ENCODE data around the gene CDKN1C. TPM values are rescaled to one million over a fixed set of nuclear protein-coding genes. Genes with fewer than 3 reads are reported as not detected.
A peak's percentile ranks its signal among the peaks of the same experiment; 100 is the strongest.
"Not testable (repeated sequence)": the region's sequence is repeated elsewhere in the genome, so short reads cannot be mapped to it uniquely, and the experiment has no call there.

The CDKN1C gene
- total RNA-seq, 1 donor from 2014 or later, result 37.7 TPM

DNA sequence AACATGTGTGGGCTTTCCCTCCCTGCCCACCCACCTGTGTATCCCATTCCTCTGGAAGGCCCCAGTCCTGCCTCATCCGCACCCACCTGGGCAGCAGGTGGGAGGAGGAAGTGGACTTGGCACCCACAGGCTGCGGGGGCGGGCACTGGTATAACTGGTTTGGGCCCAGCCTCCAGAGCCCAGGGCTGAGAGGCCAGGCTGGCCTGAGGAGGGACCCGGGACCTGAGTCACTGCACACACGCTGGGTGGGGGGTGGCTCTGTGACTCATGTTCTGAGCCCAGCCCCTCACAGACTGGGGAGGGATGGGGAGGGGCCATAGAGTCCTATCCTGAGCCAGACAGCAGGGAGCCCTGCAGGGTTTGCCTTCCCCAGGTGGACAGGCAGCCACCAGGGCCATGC, 26.9 kb upstream of the CDKN1C start:
- DNase-seq, result no peak
- intact Hi-C loops (cut with DNase I), result no loop called here
- ATAC-seq (ENCODE audit: poor library complexity), result peak; percentile 12

DNA sequence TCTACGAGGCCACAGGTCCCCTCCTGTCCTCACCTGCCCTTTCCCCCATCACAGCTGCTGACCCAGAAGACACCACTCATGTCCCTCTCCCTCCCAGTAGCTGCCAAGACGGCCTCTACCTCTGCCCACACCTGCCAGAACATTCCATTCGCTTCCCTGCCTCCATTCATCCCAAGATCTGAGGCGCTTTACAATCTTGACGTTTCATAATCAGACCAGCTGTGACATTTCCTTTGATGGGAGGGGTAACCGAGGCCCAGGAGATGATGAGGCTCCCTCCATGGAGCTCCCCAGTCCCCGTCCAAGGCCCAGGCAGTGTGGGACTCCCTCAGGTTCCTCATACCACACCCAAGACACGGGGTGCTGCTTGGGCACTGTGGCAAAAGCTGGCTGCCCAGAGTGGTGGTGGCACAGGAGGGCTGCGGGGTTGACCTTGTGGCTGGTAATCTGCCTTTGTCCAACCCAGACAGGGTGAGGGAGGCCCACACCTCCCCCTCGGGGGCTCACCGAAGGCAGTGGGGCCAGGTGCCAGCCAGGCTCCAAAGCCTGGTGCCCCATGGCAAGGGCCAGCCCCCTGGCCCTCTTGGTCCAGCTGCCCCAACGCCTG, 26.3 kb upstream of the CDKN1C start:
- DNase-seq (no peak), ATAC-seq (ENCODE audit: poor library complexity) (no peak)
- intact Hi-C loops (cut with DNase I), result no loop called here

DNA sequence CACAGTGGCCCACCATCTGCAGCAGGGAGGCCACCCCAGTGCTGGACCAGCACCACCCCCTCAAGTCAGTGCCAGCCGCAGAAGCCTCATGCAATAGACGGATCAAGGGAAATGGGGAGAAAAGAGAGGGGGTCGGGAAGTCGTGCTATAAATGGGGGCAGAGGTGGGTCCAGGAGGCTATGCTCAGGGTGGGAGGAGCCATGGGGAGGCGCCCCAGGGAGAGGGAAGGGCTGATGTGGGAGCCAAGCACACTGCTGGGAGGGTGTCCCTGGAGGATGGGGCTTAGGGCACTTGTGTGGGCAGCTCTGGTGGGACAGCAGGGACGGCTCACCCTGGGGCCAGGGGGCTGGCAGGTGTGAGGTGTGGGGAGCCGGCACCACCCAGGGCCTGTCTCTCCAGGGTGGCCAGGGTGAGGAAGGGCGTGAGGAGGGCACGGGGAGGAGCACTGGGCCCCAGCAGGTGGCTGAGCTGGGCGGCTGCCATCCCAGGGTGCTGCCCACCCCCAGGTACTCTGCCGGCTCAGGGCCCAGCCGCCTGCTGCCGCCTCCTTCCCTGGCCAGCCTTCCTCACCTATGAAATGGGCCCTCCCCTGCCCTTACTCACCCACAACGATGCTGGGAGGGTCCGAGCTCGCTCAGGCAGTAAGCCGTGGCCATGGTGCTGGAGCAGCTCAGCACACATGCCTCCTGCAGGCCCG, 25.7 kb upstream of the CDKN1C start:
- no peak for ATAC-seq (ENCODE audit: poor library complexity)
- intact Hi-C loops (cut with DNase I), result no loop called here
- DNase-seq, result no peak

DNA sequence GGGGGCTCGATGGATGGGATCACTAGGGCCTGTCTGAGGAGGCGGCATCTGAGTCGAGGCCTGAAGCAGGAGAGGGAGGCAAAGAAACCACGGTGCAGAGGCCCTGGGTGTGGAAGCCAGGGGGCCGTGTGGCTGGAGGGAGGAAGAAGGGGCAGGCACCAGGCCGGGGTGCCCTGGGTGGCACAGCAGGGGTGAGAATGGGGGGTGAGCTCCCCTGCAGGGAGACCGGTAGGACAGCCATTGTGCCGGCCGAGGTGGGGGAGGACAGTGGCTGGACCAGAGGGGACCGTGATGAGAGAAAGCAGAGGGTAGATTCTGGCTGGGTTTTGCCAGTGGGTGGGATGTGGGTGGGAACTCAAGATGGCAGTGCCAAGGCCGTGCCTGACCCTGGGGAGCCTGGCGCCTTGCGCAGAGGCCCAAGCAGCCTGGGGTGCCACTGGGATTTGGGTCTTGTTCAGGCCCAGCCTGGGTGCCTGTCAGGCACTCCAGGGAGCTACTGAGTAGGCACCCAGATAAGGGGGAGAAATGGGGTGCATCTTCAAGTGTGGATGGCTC, 24.9 kb upstream of the CDKN1C start:
- ATAC-seq (ENCODE audit: poor library complexity) (no peak), DNase-seq (no peak)
- intact Hi-C loops (cut with DNase I), result no loop called here

DNA sequence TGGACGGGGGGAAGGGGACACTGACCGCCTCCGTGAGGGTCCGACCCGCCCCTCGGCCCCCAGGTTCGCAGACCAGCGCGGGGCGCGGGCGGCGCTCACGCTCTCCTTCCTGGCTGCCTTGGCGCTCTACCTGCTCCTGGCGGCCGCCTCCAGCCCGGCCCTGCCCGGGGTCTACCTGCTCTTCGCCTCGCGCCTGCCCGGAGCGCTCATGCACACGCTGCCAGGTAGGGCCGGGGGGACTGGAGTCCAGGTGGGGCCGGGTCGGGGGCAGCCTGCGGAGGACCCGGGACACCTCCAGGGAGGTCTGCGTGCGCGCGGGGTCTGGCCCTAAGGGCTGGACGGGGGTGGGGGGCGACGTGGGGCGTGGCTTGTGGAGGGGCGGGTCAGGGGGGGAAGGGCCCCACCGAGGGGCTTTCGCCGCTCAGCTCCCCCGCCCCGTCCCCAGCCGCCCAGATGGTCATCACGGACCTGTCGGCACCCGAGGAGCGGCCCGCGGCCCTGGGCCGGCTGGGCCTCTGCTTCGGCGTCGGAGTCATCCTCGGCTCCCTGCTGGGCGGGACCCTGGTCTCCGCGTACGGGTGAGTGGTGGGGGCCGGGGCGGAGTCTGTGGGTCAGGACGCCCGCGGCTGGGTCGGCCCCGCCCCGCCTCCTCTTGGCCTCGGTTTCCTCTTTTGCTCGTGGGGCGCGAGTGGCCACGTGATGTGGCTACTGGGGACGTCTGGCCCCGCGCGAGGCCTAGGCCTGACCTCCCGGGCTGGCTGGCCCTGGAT, 23.7 kb upstream of the CDKN1C start:
- intact Hi-C loops (cut with DNase I), result no loop called here
- ATAC-seq (ENCODE audit: poor library complexity), result no peak
- peak; percentile 62 for DNase-seq

DNA sequence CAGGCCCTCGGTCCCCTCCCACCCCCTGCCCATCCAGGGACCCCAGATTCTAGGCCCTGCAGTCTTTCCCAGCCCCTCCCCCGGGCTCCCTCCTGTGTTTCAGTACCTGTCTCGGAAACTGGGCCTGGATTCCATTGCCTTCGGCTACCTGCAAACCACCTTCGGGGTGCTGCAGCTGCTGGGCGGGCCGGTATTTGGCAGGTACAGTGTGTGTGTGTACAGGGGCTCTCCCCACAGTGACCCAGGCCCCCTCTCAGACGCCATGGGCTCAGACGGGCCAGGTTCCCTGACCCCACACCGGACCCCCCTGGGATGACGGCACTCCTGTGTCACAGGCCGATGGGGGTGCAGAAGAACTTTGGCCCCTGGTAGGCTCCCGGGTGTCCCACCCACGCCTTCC, 22.6 kb upstream of the CDKN1C start:
- DNase-seq, result no peak
- intact Hi-C loops (cut with DNase I), result no loop called here
- ATAC-seq (ENCODE audit: poor library complexity), result no peak

DNA sequence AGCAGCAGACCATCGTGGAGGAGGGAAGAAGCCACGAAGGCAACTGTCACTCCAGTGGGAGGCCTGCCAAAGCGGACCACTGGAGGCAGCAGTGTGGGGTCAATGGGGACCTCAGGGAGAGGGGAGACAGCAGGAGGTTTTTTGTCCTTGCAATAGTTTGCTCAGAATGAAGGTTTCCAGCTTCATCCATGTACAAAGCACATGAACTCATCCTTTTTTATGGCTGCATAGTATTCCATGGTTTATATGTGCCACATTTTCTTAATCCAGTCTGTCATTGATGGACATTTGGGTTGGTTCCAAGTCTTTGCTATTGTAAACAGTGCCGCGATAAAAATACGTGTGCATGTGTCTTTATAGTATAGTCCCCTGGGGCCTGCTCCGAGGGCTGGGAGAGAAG, 19.7 kb upstream of the CDKN1C start:
- intact Hi-C loops (cut with DNase I); DNase-seq; ATAC-seq (ENCODE audit: poor library complexity): not testable (repeated sequence)

DNA sequence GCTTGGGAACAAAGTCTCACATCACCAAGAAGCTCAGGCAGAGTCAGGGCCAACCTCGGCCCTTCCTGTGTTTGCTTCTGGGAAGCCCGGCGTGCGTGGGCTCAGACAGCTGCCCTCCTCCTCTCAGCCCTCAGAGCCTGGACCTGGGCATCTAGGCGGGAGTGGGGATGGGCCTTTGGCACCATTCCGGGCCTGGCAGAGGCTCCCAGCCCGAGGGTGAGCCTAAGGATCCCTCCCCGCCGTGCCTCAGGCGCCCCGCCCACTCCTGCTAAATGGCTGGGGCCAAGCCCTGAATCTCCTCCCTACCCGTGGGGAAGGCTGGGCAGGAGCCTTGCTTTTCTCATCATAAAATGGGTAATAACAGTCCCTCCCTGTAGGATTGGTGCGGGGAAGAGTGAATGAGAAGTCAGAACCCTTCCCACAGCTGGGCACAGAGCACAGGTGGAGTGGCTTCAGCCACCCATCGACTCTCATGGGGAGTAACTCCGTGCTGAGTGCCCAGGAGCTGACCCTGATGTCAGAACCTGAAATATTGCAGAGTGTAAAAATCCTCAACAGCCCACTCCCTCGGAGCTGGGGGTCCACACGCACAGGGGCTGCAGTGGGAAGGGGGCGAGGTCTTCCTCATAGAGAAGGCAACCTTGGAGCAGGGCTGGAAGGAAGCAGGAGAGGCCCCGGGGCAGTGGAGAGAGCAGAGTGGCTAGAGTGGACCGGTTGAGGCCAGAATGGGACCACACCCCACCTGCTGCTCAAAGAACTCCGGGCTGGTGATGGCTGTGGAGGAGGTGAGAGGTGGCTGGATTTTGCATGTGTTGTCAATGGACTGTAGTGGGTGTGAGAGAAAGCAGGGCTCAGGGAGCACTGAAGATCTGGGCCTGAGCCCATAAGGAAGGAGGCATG, 18.8 kb upstream of the CDKN1C start:
- DNase-seq, result no peak
- intact Hi-C loops (cut with DNase I), result no loop called here
- no peak for ATAC-seq (ENCODE audit: poor library complexity)

DNA sequence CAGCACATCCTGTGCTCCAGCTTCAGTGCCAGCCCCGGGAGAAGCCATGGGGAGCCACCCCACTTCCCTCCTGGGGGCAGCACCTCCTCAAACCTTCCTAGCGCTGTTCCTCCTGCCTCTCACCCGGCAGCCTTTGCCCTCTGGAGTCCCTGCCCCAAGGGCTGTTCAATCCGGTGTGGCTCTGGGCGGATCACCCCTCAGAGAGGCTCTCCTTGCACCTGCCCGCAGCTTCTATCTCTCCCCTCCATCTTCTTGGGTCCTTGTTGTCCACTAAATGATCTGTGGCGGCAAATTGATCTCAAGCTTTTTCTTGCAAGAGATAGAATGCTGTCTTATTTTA, 18.1 kb upstream of the CDKN1C start:
- DNase-seq, result no peak
- no peak for ATAC-seq (ENCODE audit: poor library complexity)
- intact Hi-C loops (cut with DNase I), result no loop called here

DNA sequence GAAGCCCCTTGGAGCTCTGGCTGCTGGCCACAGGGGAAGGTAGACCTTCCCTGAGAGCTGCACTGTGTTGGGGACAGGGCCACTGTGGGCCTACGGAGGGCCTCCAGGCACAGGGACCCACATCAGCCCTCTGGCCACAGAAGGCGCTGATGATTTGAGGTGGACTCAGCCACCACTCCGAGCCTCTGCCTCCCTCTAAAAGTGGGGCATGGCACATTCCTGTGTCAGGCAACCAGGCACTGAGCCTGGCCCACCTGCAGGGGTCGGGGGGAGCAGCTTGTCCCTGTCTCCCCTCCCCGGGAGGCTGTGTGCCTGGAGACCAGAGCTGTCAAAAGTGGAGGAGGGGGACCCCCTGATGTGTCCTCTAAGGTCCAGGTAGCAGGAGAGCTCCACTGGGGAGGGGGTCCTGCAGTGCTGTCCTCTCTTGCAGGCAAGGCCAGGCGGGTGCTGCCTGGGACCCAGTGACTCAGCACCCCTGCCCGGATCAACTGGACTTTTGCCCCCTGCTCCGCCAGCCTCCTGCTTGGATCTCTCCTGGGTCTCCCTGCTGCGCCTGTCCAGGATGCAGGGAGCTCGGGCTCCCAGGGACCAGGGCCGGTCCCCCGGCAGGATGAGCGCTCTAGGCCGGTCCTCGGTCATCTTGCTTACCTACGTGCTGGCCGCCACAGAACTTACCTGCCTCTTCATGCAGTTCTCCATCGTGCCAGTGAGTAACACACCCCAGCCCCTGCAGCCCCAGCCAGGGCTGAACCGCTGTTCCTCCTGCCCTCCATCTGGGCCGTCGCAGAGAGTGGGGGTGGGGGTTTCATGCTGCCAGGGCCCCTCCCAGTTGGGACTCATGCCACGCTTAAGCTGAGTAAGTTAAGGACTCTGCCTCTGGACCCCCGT, 17.5 kb upstream of the CDKN1C start:
- ATAC-seq (ENCODE audit: poor library complexity) (no peak), DNase-seq (no peak)
- intact Hi-C loops (cut with DNase I), result no loop called here

DNA sequence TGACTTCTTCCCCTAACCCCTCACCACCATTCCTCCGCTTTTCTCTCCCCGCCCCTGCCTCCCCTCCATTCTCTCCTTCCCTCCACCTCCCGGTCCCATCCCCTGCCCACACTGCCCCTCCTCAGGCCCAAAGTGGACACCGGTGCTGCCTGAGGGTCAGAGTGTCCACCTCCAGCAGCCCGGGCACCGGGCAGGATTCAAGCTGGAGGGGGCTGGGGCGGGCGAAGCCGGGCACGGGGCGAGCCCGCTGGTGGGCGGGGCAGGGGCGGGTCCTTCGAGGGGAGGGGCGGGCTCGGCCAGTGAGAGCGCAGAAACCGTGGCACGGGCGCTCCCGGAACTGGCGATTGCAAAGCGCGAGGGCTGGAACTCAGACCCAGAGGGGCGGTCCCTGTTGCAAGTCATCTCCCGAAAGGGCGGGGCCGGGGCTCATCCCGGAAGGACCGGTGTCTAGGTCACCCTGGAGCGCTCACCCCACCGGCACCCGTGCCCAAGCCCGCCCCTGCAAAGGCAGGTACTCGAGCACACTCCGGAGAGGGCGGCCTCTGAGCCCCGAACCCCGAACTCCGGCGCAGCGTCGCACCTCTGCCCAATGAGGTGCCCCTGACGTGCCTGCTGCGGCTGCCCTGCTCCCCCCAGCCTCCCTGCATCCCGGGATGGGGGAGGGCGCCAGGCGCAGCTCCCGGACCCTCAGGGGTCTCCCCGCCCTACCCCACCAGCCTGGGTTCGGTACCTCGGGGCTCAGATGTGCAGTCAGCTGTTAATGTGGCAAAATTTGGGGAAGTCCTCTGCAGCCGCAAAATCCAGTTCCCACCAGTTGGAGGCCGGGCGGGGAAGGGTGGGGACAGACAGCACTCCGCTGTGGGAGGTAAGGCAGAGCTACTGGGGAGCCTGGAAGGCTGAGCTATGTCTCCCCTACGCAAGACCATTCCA, 16.5 kb upstream of the CDKN1C start:
- peak; percentile 97 for DNase-seq
- ATAC-seq (ENCODE audit: poor library complexity), result peak; percentile 93
- intact Hi-C loops (cut with DNase I), result no loop called here

DNA sequence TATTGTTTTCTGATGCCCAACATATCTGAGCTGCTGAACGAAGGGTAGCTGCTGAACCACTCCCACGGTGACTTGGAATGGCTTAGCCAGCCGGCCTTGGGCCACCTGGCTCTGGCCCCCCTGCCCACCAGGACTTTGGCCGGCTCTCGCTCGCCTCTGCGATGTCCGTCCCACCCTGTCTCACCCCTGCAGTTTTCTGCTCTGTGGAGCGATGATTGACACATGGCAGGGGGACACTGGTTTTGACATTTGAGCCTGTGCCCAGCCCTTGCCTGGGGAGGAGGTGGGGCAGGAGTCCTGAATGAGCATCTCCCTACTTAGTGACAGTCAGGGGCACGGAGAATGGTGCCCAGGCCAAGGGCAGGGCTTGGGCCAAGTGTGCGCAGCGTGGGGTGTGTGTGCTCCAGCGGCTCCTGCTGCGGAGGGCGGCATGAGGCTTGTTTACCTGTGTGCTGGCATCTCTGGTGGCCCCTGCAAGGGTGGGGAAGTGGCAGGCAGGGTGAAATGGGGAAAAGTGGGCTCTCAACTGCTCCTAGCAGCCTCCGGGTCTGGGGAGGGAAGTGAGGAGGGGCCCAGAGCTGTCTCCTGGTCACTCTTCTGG, 15.7 kb upstream of the CDKN1C start:
- ATAC-seq (ENCODE audit: poor library complexity), result peak; percentile 5
- DNase-seq, result no peak
- intact Hi-C loops (cut with DNase I), result no loop called here

DNA sequence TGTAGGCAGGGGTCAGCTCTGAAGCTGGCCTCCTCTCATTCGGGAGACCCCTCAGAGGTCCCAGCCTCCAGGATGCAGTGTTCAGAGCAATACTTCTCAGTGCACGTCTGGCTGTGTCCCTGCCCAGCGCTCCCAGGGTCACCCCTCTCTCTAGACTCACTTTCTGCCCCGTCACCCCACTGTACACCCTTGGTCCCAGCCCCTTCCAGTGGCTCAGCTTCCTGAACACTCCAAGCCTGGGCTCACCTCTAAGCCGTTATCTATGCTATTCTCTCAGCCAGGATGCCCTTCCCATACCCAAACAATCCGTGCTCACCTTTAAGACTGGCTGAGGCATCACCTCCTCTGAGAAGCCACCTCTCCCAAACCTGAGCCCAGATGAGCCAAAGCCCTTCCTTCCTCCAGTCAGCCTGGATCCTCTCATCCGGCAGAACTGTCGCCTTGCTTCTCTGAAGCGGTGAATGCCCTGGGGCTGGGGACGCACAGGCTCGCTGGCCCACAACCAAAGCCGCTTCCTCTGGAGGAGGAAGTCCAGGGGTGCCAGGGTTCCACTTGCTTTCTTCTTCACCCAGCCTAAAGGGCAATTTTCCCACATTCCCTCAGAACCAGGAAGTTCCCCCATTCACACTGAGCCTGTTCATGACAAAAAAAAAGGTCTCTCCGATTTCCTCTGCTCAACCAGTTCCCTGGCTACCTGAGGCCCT, 13.7 kb upstream of the CDKN1C start:
- DNase-seq (peak; percentile 73), ATAC-seq (ENCODE audit: poor library complexity) (no peak)

DNA sequence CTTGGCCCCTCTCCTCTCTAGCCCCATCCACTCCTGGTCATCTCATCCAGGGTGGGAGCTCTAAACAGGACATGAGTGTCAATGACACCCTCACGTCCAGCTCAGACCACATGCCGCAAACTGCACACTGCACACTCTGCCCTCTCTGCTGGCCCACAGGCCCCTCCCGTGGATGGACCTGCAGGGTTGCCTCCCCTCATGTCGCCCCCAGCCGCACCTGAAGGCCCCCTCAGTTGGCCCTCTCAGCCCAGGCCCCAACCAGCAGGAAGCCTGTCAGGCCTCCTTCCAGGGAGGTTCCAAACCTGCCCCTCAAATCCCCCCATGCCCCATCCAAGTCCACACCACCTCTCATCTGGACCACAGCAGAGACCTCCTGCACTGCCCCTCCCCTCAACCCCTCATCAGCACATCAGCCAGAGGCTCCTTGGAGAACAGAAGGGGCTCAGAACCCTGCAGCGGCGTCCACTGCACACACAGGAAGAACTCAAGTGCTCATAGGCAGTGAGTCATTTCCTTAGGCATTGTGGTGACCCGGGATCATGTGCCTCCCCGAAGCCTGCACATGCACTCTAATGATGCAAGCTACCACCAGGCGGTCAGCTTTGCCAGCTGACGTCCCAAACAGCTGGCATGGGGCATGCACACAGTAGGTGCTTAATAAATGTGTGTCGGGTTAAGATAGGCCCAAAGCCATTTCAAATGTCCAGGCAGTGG, 12.9 kb upstream of the CDKN1C start:
- ATAC-seq (ENCODE audit: poor library complexity) (peak; percentile 23), DNase-seq (peak; percentile 77)
- intact Hi-C loops (cut with DNase I), result no loop called here

More for the DNA sequence above, 13.7 kb upstream of the CDKN1C start:
- intact Hi-C loops (cut with DNase I), result no loop called here

DNA sequence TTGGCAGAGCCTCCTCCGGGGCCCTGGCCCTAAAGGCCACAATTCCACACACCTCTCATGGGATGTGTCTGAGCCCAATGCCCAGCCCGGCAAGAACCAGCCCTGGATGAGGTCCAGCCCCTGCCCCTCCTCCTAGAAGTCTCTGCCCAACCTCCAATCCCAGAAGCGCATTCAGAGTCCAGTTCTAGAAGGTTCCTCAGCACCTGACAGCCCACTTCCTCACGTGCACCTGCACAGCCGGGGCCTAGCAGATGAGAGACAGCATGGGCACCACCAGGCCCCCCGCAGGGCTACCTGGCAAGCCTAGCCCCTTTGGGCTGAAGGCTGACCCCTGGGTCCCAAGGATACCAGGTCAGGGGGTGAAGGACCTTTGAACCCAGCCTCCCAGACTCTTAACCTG, 11.5 kb upstream of the CDKN1C start:
- no peak for DNase-seq
- intact Hi-C loops (cut with DNase I), result no loop called here
- no peak for ATAC-seq (ENCODE audit: poor library complexity)

Data from Right ventricle myocardium superior (tissue), 1 donor.